ENCODE data around the gene DGLUCY.
"Not testable (repeated sequence)": the region's sequence is repeated elsewhere in the genome, so short reads cannot be mapped to it uniquely, and the experiment has no call there.

The DGLUCY gene

GRCh38 chr14:91263329-91263728 is 149.5 kb downstream of the DGLUCY start:
- Histone ChIP-seq H3K27me3 (replicated peaks; ENCODE audit: control insufficient read depth, insufficient read depth, low read length) (no peaks in the 10 kb centered on the region), H3K4me3 (replicated peaks; ENCODE audit: low read depth, low read length) (no peak overlapping the region), H3K36me3 (ENCODE audit: control insufficient read depth, insufficient read depth, low read length) (peaks cover 2% of the 10 kb centered on the region)
- TF ChIP-seq, protein P1, sequence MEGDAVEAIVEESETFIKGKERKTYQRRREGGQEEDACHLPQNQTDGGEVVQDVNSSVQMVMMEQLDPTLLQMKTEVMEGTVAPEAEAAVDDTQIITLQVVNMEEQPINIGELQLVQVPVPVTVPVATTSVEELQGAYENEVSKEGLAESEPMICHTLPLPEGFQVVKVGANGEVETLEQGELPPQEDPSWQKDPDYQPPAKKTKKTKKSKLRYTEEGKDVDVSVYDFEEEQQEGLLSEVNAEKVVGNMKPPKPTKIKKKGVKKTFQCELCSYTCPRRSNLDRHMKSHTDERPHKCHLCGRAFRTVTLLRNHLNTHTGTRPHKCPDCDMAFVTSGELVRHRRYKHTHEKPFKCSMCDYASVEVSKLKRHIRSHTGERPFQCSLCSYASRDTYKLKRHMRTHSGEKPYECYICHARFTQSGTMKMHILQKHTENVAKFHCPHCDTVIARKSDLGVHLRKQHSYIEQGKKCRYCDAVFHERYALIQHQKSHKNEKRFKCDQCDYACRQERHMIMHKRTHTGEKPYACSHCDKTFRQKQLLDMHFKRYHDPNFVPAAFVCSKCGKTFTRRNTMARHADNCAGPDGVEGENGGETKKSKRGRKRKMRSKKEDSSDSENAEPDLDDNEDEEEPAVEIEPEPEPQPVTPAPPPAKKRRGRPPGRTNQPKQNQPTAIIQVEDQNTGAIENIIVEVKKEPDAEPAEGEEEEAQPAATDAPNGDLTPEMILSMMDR (IDR thresholded peaks at IDR 0.05; ENCODE audit: insufficient read depth, low read length, poor library complexity, severe bottlenecking): no peak
- DNase-seq (ENCODE audit: extremely low read depth, insufficient read length): no peak

- no peak overlapping the region for H3K4me3 ChIP-seq (replicated peaks; ENCODE audit: low read depth, low read length)
- no peaks in the 10 kb centered on the region for H3K27me3 ChIP-seq (replicated peaks; ENCODE audit: control insufficient read depth, insufficient read depth, low read length)
- no peak for DNase-seq (ENCODE audit: extremely low read depth, insufficient read length)
- TF ChIP-seq, protein P1 (IDR thresholded peaks at IDR 0.05; ENCODE audit: insufficient read depth, low read length, poor library complexity, severe bottlenecking): no peak
- peaks cover 6% of the 10 kb centered on the region for H3K36me3 ChIP-seq (ENCODE audit: control insufficient read depth, insufficient read depth, low read length)
Observed at GRCh38 chr14:91264151-91265150, 150.6 kb downstream of the DGLUCY start.

- no peak for DNase-seq (ENCODE audit: extremely low read depth, insufficient read length)
- Histone ChIP-seq H3K27me3 (replicated peaks; ENCODE audit: control insufficient read depth, insufficient read depth, low read length) (no peaks in the 10 kb centered on the region), H3K36me3 (ENCODE audit: control insufficient read depth, insufficient read depth, low read length) (peaks cover 15% of the 10 kb centered on the region), H3K4me3 (replicated peaks; ENCODE audit: low read depth, low read length) (no peak overlapping the region)
- TF ChIP-seq, protein P1 (IDR thresholded peaks at IDR 0.05; ENCODE audit: insufficient read depth, low read length, poor library complexity, severe bottlenecking): no peak
Observed at GRCh38 chr14:91265404-91265803, 151.5 kb downstream of the DGLUCY start.

DNA sequence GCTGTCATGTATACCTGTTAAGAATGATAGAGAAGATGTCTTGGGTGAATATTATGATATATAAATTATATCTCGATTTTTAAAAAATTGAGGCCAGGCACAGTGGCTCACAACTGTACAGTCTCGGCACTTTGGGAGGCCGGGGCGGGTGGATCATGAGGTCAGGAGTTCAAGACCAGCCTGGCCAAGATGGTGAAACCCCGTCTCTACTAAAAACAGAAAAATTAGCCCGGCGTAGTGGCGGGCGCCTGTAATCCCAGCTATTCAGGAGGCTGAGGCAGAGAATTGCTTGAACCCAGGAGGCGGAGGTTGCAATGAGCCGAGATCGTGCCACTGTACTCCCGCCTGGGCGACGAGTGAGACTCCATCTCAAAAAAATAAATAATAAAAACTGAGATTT is 152.4 kb downstream of the DGLUCY start:
- DNase-seq (ENCODE audit: extremely low read depth, insufficient read length); H3K4me3 ChIP-seq (replicated peaks; ENCODE audit: low read depth, low read length); H3K27me3 ChIP-seq (replicated peaks; ENCODE audit: control insufficient read depth, insufficient read depth, low read length): not testable (repeated sequence)
- peaks cover 15% of the 10 kb centered on the region for H3K36me3 ChIP-seq (ENCODE audit: control insufficient read depth, insufficient read depth, low read length)

GRCh38 chr14:91267965-91268437 is 154.1 kb downstream of the DGLUCY start:
- no peak overlapping the region for H3K4me3 ChIP-seq (replicated peaks; ENCODE audit: low read depth, low read length)
- H3K36me3 ChIP-seq (ENCODE audit: control insufficient read depth, insufficient read depth, low read length): peaks cover 28% of the 10 kb centered on the region
- no peaks in the 10 kb centered on the region for H3K27me3 ChIP-seq (replicated peaks; ENCODE audit: control insufficient read depth, insufficient read depth, low read length)
- DNase-seq (ENCODE audit: extremely low read depth, insufficient read length): no peak
- TF ChIP-seq, protein P1 (IDR thresholded peaks at IDR 0.05; ENCODE audit: insufficient read depth, low read length, poor library complexity, severe bottlenecking): no peak

Measured in GM06990 (cell line).